ENCODE measurements around the gene ARHGEF16.

- TF ChIP-seq CTCF (IDR thresholded peaks at IDR 0.05; ENCODE audit: insufficient read depth, low read depth, low read length) (no peak), EZH2 (IDR thresholded peaks at IDR 0.05; ENCODE audit: insufficient read depth, low read length) (no peak)
Measured at GRCh38 chr1:3503525-3503886, 49.0 kb downstream of the ARHGEF16 start.
